Measurements from ENCODE around the gene OR2F2. TPM values are rescaled to one million over a fixed set of nuclear protein-coding genes. Genes with fewer than 3 reads are reported as not detected.

OR2F2 gene
- total RNA-seq, 1 experiment from 2014 or later = not detected

DNA sequence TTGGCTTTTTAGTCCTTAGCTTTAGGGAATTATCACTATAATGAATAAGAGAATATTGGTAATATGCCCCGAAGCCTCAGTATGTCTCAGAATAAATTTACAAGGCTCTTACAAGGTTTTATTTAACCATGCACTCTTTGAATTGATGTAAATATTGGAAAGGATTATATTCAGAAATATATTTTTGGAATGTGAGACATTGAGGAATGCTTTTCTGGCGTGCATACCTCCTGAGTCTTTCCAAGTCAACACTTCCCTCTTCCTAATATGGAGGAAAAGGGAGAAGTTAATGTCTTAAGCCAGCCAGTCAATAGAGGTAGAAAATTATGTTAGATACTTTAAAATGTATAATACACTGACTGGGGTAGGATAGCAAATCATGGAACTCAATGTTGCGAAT is 18.4 kb downstream of the OR2F2 start:
- H3K4me1 Mint-ChIP-seq (ENCODE audit: low read depth, unreplicated experiment) = peaks cover 21% of the 10 kb centered on the region
- TF ChIP-seq, protein P1, sequence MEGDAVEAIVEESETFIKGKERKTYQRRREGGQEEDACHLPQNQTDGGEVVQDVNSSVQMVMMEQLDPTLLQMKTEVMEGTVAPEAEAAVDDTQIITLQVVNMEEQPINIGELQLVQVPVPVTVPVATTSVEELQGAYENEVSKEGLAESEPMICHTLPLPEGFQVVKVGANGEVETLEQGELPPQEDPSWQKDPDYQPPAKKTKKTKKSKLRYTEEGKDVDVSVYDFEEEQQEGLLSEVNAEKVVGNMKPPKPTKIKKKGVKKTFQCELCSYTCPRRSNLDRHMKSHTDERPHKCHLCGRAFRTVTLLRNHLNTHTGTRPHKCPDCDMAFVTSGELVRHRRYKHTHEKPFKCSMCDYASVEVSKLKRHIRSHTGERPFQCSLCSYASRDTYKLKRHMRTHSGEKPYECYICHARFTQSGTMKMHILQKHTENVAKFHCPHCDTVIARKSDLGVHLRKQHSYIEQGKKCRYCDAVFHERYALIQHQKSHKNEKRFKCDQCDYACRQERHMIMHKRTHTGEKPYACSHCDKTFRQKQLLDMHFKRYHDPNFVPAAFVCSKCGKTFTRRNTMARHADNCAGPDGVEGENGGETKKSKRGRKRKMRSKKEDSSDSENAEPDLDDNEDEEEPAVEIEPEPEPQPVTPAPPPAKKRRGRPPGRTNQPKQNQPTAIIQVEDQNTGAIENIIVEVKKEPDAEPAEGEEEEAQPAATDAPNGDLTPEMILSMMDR (IDR thresholded peaks at IDR 0.05; ENCODE audit: insufficient read depth in 1 of 2, low read depth in 1 of 2, low read length in 1 of 2, severe bottlenecking in 1 of 2, unreplicated experiment in 1 of 2) = no peak
- H3K27ac Mint-ChIP-seq (ENCODE audit: unreplicated experiment) = no peak overlapping the region
- H3K36me3 ChIP-seq (ENCODE audit: control insufficient read depth, insufficient read depth, low read length) = no peaks in the 10 kb centered on the region
- BruUV-seq (replicated peaks) = no TSS peak
- H3K9me3 Mint-ChIP-seq (ENCODE audit: unreplicated experiment) = peaks cover 17% of the 10 kb centered on the region
- H3K27me3 Mint-ChIP-seq (ENCODE audit: insufficient read depth, unreplicated experiment) = no peaks in the 10 kb centered on the region
- no peak overlapping the region for H3K4me3 ChIP-seq (ENCODE audit: low read depth, low read length)
- H3K36me3 Mint-ChIP-seq (ENCODE audit: insufficient read depth, unreplicated experiment) = no peaks in the 10 kb centered on the region
- H3K27me3 ChIP-seq (replicated peaks; ENCODE audit: control insufficient read depth, insufficient read depth, low read length) = no peaks in the 10 kb centered on the region
- H3K4me1 ChIP-seq = no peaks in the 10 kb centered on the region; the same call in 1 of the 2 replicates
- no peak overlapping the region for H3K4me3 Mint-ChIP-seq (ENCODE audit: unreplicated experiment)
- H3K9me3 ChIP-seq = no peaks in the 10 kb centered on the region
- ChIA-PET CTCF (no interaction called here), POLR2A (no interaction called here)
- DNase-seq = no peak
- intact Hi-C loops (cut with micrococcal nuclease; ENCODE audit: unreplicated experiment) = no loop called here

DNA sequence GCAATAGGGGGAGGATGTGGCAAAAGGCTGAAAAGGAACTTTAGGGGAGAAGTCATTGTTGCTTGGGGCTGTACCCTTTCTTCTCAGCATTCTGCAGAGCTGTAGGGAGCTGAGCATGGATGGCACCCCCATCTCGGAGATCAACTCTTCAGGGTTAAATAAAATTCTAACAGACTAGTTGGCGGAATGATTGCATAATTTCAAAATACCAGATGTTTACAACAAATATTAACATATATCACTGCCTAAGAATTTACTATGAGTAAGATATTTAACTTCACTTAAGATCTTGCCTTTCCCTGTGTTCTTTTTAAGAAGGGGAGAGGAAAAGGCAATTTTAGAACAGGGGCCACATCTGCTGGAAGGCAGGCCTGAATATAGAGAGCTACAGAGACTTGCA is 19.1 kb downstream of the OR2F2 start:
- no peaks in the 10 kb centered on the region for H3K36me3 Mint-ChIP-seq (ENCODE audit: insufficient read depth, unreplicated experiment)
- no TSS peak for BruUV-seq (replicated peaks)
- Histone ChIP-seq H3K36me3 (ENCODE audit: control insufficient read depth, insufficient read depth, low read length) (no peaks in the 10 kb centered on the region), H3K9me3 (no peaks in the 10 kb centered on the region), H3K27me3 (replicated peaks; ENCODE audit: control insufficient read depth, insufficient read depth, low read length) (no peaks in the 10 kb centered on the region), H3K4me3 (ENCODE audit: low read depth, low read length) (no peak overlapping the region), H3K4me1 (no peaks in the 10 kb centered on the region; the same call in 1 of the 2 replicates)
- TF ChIP-seq, protein P1 (IDR thresholded peaks at IDR 0.05; ENCODE audit: insufficient read depth in 1 of 2, low read depth in 1 of 2, low read length in 1 of 2, severe bottlenecking in 1 of 2, unreplicated experiment in 1 of 2) = no peak
- intact Hi-C loops (cut with micrococcal nuclease; ENCODE audit: unreplicated experiment) = no loop called here
- CTCF ChIA-PET = no interaction called here
- H3K27me3 Mint-ChIP-seq (ENCODE audit: insufficient read depth, unreplicated experiment) = no peaks in the 10 kb centered on the region
- no peak for DNase-seq
- no peak overlapping the region for H3K27ac Mint-ChIP-seq (ENCODE audit: unreplicated experiment)
- peaks cover 10% of the 10 kb centered on the region for H3K9me3 Mint-ChIP-seq (ENCODE audit: unreplicated experiment)
- POLR2A ChIA-PET = no interaction called here
- H3K4me1 Mint-ChIP-seq (ENCODE audit: low read depth, unreplicated experiment) = peaks cover 28% of the 10 kb centered on the region
- no peak overlapping the region for H3K4me3 Mint-ChIP-seq (ENCODE audit: unreplicated experiment)

DNA sequence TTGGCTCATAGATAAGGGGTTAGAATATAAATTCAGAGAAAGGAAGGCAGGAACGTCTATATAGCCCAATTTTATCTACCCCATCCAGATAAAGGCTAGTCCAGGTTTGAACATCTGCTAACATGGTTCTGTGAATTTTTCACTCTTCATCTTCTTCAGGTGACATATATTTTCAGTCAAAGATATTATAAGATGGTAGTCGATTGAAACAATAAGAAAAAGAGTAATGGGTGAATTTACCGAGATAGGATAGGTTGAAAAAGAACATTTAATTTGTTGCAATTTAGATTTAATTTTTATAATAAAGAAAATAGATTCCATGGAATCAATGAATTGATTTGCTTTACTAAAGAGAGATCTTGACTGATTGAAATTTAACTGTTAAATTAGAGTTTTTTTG is 19.5 kb downstream of the OR2F2 start, which contains the start of gene OR2F1:
Gene OR2F1, plus strand, starts transcription at position 301 of the 400 bp plus-strand sequence. CDS start 5,127 bp downstream, outside the sequence.
- Histone ChIP-seq H3K4me3 (ENCODE audit: low read depth, low read length) (no peak within 1 kb of the TSS), H3K27me3 (replicated peaks; ENCODE audit: control insufficient read depth, insufficient read depth, low read length) (no peaks in the 10 kb centered on the region), H3K9me3 (no peaks in the 10 kb centered on the region), H3K4me1 (no peaks in the 10 kb centered on the region; the same call in 1 of the 2 replicates), H3K36me3 (ENCODE audit: control insufficient read depth, insufficient read depth, low read length) (no peaks in the 10 kb centered on the region)
- Mint-ChIP-seq H3K9me3 (ENCODE audit: unreplicated experiment) (peaks cover 10% of the 10 kb centered on the region), H3K4me1 (ENCODE audit: low read depth, unreplicated experiment) (peaks cover 32% of the 10 kb centered on the region), H3K36me3 (ENCODE audit: insufficient read depth, unreplicated experiment) (no peaks in the 10 kb centered on the region), H3K27ac (ENCODE audit: unreplicated experiment) (no peak within 1 kb of the TSS), H3K4me3 (ENCODE audit: unreplicated experiment) (no peak within 1 kb of the TSS), H3K27me3 (ENCODE audit: insufficient read depth, unreplicated experiment) (no peaks in the 10 kb centered on the region)
- TF ChIP-seq, protein P1 (IDR thresholded peaks at IDR 0.05; ENCODE audit: insufficient read depth in 1 of 2, low read depth in 1 of 2, low read length in 1 of 2, severe bottlenecking in 1 of 2, unreplicated experiment in 1 of 2) = no peak
- intact Hi-C loops (cut with micrococcal nuclease; ENCODE audit: unreplicated experiment) = no loop called here
- no TSS peak for BruUV-seq (replicated peaks)
- no peak for DNase-seq
- CTCF ChIA-PET = no interaction called here
- POLR2A ChIA-PET = no interaction called here
